Kidney glomerular epithelial cell (primary cell): ENCODE data around the gene CDC42EP3.

ENCODE experiments used
- DNase-seq: peaks from one replicate; lab custom pipeline; 2025; lab: John Stamatoyannopoulos, UW

CDC42EP3 gene

DNA sequence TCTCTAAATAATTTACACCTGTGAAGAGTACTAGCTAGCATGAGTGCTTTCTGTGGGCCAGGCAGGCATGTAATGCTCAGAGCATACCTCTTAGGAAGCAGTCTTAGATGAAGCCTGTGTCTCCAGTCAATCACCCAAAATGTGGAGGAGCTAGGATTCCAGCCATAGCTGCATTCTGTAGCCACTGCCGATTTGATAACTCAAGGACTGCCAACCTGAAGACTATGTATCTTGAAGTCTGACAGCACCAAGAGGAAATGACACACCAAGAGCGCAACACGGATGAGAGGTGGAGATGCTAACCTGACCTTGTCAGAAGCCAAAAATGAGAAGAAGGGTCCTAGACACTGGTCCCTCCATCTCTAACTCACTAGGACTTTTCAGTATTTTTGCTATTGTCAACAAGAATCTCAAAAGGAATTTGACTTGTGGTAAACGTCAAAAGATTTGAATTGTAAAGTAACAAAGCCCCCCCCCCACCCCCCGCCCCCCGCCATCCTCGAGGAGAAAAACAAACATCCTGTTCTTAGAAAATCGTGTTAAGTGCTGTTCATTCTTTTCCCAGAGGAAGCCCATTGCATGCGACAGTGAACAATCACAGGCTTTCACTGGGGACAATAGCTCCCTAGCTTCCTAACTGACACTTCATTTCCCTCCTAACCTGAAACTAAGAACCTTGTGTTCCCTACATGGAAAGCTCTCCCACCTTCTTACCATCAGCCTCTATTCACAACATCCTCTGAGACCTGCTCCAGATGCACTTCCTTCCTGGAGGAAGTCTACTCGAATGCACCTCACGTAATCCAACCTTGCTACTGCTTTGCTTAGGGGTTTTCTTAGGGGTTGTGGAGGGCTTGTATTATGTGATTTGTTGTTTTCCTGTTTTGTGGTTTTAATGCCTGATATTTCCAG, 14.7 kb downstream of the CDC42EP3 start:
- no peak for DNase-seq

DNA sequence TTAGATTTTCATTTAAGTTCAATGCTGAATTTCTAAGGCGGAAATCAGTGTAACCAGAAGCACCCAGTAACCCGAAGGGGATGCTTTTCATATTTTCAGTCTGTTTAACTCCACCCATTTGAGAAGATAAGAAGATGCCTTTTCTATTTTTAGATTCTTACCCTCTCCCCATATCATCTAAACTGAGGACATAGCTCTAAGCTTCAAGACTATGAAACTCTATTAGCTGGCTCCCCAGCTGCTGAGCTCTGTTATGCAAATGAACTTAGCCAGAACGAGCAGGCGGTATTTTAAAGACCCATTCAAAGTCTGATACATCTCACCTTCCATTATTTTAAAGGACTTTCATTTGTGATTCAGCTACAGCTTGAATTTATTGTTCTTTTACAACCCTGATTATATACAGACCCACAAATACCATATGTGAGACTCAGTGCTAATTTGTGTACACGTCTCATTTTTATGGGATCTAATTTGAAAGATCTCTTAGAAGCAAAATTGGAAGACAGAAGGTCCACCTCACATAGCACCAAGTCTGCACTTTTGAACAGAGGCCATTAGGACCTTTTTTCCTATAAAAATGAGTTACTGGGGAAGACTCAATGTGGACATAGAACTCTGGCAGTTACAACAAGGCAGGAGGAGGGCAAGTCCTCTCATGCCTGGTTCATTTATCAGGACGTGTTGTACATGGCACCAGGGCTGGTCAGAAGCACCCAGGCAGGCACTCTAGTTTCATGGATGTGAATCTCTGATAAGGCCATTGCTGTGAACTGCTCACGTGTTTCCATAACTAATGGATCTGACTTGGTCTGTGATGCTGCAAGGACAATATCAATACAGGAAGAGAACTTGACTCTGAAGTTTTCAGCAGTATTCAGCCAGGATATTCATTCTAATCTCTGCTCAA, 16.3 kb downstream of the CDC42EP3 start:
- DNase-seq: no peak

DNA sequence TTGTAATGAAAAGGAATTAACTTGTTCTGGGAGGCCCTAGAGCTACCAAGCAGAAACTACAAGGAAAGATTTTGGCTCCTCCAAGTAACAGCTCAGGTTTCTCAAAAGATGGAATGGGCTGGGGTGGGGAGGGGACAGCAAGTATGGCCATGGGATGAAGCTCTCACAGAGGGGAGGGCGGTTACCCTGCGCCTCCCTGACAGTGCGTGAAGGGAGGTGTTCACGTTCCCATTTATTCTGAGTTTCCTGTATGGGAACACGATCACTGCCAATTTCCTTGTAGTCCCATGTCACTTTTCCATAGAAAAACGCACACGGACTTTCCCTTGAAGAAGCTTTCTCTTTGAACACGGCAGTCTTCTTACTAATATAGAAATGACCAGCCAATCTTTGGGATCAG, 17.0 kb downstream of the CDC42EP3 start:
- DNase-seq: no peak

DNA sequence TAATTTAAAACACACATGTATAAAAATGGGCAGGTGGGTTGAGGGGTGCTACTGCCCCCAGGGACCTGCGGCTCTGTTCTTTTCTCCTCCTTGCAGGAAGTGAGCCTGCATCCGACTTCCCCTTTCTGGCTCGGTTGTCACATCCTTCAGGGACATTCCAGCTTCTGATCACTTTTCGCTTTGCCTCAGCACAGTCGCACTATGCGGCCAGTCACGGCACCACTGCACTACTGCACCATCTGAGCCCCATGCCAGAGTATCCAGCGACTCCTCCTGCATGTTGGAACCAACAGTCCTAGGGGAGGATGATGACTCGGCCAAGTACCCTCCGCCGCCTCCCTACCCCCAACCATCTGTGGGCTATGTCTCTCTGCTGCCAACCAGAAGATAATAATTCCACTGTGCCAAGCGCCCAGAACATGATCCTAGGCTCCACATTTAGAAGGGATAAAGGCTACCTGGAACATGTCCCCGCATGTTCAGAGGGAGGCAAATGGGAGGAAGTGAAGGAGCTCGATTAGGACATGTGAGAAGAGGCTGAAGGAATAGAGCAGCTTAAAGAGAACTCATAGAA, 17.6 kb downstream of the CDC42EP3 start:
- no peak for DNase-seq

DNA sequence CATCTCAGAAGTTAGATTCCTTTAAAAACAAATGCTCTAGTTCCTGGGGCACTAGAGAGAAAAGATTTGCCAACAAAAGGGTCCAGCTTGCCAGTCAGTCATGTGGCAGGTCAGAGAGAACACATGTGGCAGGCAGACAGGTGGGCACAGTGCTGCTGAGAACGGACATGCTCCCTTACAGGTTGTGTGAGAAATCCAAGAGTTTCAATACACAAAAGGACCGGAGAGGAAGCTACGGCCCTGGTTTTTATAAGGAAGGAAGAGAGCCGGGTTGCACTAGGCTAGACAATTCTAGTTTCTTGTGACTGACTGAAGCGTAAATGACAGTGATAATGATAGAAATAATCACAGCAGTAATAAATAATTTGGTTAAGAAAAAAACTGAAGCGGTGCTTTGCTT, 18.3 kb downstream of the CDC42EP3 start:
- no peak for DNase-seq

DNA sequence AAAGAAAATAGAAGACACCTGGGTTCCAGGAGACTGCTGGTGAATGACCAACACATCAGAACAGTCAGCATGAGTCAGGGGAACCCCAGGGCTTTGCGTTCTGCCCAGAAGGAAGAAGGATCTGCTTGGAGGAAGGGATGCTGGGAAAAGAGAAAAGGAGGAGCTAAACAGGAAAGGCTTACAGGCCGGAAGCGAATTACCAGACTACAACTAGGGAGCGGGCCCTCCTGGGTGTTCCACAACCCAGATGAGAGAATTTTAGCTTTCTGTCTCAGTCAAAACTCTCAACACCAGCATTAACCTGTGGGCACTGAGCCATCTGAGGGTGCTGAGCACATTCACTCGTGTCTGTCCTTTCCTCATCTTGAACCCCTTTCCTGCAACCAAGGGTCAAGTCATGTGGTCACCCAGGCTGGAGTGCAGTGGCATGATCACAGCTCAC, 19.2 kb downstream of the CDC42EP3 start:
- peak; percentile 78 for DNase-seq

DNA sequence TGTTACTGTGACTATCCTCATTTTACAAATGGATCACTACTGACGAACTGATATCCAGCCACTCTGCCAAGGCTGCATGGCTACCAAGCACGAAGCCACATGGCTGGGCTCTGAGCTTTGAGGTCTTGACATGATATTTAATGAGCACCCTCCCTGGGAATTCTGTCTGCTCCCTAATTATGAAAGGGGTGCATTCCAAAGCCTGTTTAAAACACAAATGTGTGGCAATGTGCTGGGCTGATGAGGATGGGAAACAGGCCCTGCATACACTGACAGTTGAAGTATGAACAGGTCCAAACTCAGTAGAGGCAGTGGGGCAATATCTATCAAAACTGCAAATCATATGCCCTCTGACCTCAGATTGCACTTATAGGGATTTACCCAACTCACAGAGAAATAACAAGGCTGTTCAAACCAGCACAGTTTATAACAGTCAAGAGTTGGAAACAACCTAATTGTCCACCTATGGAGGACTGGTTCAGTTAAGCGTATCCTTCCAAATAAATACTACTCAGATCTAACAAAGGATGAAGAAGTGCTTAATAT, 20.8 kb downstream of the CDC42EP3 start:
- DNase-seq: no peak

DNA sequence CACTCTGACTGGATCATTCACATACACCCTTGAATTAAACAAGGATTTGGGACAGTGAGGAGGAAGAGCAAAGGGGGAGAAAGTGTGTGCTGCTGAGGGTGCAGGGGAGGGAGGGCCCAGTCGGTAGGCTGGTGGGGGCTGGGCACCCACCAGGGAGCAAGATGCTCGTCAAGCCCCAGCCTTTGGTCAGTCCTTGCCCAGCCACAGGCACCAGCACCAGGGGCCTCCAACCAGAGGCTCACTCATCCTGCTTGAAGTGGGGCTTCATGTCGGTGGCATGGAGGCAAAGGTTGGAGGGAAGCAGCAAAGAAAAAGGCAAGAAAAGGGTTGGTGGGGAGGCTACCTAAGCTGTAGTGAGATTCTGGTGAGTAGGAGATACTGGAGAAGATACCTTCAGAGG, 21.9 kb downstream of the CDC42EP3 start:
- no peak for DNase-seq

DNA sequence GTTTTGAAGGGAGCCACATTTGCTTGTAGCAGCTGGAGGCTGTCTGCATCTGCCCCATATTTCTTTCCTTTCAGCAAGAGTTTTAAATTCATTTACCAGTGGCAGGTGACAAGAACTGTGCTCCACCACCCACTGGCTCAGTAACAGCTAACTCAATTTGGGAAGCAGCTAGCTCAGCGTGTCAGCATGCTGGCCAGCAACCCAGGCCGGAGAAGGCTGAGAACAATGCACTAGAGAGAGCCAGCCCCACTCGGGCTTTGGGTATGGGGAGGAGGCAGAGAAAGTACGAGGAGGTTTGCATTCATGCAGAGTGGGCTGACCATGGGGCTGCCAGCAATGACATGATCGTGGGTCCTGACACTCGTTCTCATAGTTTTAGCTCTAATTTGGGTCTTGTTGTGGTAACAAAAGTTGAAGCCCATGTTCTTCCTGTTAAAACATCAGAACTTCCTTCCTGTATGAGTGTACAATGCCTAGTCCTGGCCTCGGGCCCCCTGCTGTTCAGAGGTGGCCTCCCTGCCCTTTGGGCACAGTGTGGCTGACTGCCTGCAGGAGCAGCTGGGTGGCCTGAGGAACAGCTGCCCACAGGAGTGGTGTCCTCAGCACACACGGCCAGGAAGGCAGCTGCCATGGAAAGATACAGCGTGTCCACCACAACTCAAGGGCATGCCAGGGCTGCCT, 23.0 kb downstream of the CDC42EP3 start:
- no peak for DNase-seq

DNA sequence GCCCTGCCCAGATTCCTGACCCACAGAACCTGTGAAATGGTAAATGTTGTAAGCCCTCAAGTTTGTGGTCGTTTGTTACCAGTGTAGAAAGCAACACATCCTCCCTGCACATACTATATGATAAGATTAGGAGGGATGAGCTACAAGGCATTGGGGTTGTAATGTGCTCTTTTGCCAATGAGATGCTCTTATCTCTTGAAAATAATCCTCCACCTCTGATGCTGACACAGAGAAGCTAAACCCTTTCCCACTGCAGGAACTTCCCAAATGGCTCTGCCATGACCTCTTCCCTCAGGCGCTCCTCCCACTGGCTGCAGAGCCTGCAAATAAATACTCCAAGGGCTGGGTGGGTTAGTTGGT, 23.5 kb downstream of the CDC42EP3 start:
- no peak for DNase-seq

DNA sequence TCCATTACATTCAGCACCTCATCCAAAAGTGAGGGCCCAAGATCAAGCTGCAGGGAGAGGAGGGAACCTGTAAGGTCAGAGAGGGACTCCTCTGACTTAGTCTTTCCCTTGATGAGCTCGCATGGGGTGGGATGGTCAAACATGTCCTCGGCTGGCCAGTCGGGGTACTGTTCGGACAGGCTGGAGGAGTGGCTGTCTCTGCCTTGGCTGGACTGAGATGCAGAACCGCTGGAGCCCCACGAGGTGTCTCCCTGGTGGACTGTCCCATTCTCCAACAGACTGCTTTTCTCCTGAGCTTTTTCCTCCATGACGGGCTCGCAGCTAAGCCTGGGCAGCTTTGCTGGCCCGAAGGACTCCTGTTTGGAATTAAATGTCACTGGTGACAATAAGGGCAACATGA, 25.6 kb downstream of the CDC42EP3 start:
- no peak for DNase-seq

DNA sequence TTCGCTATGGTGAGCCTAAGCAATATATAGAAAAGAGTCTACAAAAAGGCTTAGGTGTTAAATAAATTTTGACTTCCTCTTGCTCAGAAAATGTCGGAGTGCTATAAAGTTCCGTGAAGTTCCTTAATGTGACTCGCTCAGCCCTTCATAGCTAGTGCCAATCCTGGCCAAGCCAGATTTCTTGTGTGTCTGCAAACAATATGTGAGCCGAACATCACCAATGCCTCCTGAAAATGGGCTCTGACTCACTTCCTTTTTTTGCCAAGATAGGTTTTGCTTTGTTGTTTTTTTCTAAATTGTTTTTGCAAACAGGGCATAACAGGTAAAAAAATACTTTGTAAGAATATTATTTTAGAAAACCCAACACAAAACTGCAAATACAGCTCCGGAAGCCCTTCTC, 26.1 kb downstream of the CDC42EP3 start:
- DNase-seq: no peak

DNA sequence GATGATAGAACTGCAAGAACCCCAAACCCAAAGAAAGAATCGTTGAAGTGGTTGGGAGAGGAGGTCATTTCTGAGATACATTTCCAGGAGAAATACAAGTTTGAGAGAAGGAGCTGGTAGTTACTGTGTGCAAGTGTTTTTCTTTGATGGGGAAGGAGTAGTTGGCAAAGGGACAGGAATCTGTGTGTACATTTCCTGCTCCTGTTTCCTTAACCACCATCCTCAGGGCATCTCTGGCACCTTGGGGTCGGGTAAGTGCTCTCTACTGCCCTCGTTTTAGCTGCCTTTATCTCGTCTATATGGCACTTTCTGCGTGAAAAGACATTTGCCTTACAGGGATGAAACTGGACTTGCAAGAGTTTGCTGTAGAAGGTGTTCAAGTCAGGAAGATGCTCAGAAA, 27.3 kb downstream of the CDC42EP3 start:
- DNase-seq: no peak

DNA sequence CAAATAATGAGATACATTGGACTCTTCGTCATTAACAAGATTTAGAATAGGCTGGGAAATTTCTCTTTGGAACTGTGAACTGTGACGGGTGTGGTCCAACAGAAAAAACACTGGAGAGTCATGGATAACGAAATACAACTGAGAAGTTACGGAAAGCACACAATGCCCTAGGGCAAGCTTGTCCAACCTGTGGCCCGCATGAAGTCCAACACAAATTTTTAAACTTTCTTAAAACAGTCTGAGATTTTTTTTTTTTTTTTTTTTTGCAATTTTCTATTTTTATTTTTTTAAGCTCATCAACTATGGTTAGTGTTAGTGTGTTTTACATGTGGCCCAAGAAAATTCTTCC, 27.7 kb downstream of the CDC42EP3 start:
- no peak for DNase-seq

DNA sequence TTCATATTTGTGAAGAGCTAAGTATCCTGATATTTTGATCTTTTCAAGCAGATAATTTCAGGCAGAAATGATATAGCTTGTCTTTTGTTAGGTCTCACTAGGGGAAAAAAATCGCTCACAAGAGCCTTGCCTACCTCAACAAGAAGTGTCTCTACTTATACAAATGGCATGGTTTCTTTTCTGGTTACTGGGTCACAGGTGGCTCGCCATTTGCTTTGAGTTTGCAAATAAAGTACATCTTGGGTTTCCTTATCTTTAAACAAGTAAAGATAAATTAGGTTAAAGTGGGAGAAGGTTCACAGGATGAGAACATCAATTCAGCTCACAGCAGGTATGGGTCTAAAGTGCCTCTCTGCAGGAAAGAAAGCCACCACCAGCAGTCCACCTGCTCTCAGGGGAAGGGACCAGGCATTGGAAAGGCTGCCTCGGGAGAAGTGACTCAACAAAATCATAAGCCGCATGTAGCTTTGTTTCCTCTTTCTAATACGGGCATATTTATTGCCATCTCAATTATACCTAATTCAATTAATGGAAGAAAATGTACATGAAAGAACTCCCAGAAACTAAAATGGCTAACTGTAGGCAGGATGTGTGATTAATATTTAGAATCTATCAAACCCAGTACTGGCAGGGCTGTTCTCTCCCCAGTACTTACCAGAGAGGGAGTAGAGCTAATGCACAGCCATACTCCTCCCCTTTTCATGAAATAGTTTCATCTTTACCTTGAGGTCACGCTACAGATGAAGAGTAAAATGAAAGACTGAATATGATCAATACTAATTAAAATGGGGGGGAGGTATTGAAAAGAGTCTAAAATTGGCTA, 28.3 kb downstream of the CDC42EP3 start:
- no peak for DNase-seq

DNA sequence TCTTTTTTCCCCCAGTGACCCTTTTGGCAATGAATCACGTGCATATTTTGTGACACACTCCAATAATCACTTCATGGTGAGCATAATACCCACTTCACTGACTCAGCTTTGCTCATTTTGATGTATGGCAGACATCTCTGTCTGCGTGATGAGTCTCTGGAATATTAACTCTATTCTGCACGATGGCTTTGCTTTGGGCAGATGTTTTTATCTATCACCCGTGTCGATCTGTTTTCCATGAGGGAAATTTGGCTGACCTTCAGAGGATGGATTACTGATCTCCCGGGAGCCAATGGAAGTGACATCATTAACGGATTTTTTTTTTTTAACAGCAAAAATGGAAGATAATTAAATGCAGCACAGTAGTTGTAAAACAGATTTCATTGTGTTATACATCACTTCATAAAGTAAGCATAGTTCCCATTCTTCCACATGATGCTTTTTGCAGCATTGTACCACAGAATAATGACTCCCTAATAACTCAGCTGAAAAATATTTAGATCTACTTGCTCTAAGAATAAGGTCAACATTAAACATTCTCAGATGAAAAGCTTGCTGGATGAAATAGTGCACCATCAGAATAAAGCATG, 29.8 kb downstream of the CDC42EP3 start:
- no peak for DNase-seq

DNA sequence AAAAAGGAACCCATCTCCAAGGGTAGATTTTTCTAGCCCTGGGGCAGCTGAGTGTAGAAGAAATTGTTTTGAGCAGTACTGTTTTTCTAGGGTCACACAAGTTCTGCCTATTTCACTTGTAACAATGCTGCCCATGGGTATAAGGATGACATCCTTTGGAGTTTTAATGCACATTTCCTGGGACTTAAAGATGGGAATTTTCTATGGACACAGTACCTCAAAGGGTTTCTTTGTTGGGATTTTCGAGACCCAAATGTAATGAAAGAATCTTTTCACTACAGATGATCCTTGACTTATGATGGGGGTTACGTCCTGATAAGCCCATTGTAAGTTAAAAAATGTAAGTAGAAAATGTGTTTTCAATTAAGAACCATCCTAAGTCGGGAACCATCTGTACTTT, 31.8 kb downstream of the CDC42EP3 start:
- no peak for DNase-seq

DNA sequence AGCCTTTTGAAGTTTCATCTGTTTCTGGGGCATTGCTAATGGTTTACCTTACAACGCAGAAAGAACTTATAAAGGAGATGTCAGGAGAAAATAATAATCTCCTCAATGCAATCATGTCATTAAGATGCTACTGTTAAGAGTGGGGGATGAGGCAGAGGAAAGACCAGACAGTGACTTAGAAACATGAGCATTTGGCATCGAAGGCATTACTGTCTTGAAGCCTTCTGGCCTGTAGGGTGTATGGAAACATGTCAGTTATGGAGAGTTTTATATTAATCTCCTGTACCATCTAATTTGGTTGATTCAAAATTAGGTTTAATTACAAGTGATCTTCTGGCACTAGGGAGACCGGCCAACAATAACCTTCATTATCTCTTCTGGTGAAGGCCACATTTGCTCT, 32.5 kb downstream of the CDC42EP3 start:
- no peak for DNase-seq

DNA sequence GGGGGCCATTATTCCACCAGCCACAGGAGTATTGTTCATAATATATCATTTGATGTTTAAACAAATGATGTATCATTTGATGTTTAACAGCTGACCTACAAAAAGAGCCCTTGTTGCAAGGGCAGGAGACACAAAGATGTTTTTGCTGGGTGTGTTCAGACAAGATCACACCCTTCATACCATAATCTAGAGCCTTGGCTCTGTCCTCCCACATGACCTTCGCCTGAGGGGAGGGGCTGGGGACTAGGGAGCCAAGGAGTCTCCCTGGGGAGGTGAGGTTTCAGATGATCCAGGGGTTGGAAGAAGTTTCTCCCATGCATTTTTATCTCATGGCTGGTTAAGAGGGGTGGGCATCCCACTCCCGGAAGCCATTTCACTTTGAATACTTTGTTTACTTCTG, 33.5 kb downstream of the CDC42EP3 start:
- DNase-seq: no peak

DNA sequence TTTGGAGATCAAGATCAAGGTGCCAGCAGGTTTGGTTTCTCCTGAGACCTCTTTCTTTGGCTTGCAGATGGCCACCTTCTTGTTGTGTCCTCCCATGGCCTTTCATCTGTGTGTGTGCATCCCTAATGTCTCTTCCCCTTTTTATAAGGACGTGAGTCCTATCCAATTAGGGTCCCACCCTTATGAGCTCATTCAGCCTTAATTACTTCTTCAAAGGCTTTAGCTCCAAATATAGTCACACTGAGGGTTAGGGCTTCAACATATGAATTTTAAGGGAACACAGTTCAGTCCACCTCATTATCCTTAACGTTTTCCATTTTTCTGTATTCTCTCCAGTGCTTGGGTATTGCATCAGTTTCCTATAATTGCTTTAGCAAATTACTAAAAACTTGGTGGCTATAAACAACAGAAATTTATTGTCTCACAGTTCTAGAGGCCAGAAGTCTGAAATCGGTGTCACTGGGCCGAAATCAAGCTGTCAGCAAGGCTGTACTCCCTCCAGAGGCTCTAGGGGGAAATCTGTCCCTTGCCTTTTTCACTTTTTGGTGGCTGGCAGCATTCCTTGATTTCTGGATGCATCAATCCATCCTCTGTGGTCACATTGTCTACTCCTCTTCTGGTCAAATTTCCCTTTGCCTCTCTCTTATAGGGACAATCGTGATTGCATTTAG, 34.1 kb downstream of the CDC42EP3 start:
- DNase-seq: no peak
